HG03521 (cell line): Measurements from ENCODE around the gene MDM4.

ENCODE experiments used
- ATAC-seq: cut with Tn5 transposase; IDR thresholded peaks from one replicate; pipeline ENCODE4 v1.9.1; 2021; ENCODE audit warnings: mild to moderate bottlenecking, moderate library complexity; ENCODE audit not compliant: unreplicated experiment

The MDM4 gene

DNA sequence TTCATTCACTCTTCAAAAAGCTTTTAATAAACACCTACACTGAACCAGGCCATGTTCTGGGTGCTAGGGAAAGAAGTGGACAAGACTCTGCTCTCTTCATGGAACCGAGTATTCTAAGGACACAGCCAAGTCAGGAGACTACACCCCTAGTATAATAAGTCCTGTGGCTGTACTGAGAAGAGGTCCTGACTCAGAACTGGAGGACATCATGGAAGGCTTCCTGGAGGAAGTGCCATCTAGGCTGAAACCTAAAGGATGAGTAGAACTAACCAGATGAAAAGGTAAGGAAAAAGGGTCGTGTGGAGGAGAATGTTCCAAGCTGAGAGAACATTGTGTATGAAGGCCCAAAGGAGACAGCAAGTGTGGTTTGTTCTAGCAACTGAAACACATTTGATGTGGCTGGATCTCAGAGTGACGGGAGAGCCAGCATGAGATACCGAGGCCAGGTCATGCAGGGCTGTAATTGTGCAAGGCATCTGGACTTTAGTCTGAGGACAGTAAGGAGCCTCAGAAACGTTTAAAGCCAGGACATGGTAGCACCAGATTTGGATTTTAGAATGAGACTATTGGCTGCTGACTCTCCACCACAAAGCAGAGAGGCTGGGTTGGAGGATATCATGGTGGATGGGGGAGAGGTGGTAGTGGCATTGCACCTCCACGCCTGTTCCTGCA, 86.8 kb downstream of the MDM4 start:
- ATAC-seq: no peak

DNA sequence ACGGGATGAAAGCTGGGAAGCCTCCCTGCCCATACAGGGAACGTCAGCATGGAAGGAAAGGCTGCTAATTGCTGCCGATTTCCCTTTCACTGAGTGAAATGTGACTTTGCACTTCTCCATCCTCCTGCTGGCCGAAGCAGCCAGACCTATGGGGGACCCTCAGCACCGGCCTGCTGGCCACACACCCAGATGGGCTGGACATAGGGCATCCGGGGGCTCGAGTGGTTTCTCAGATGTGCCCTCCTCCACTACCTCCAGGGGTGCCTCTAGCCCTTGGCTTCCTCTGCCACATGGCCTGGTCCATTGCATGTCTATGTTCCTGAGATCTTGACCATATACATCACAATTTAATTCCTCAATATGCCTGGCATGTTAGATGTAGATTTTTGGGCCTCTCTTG, 89.6 kb downstream of the MDM4 start:
- ATAC-seq: no peak
